RWPE2 (cell line): ENCODE measurements around the gene NUMB.

ENCODE experiments used
- ATAC-seq: fragments of 200-7000 bp; cut with Tn5 transposase; 3 replicates; pipeline ENCODE4 v1.9.1; 2021; ENCODE audit warnings: low read depth
- DNase-seq: peaks from one replicate; pipeline ENCODE4 v3.0.0-alpha.2; 2020; ENCODE audit warnings: low spot score
- H3K27ac ChIP-seq: fragments of 450-650 bp; 2 replicates; pipeline ENCODE4 v1.5.1; 2017; ENCODE audit warnings: mild to moderate bottlenecking; ENCODE audit not compliant: poor library complexity, severe bottlenecking
- H3K27me3 ChIP-seq: fragments of 250-450 bp; sonication (Bioruptor Pico); 2 replicates; pipeline ENCODE4 v1.5.1; 2021; ENCODE audit warnings: mild to moderate bottlenecking, moderate library complexity; ENCODE audit not compliant: insufficient read depth, poor library complexity, severe bottlenecking
- H3K36me3 ChIP-seq: fragments of 250-450 bp; sonication (Bioruptor Pico); 2 replicates; pipeline ENCODE4 v1.5.1; 2020; ENCODE audit warnings: low read depth, mild to moderate bottlenecking, moderate library complexity
- H3K4me1 ChIP-seq: fragments of 250-450 bp; sonication (Bioruptor Pico); 2 replicates; pipeline ENCODE4 v1.5.1; 2021; ENCODE audit warnings: mild to moderate bottlenecking, moderate library complexity; ENCODE audit not compliant: insufficient read depth, poor library complexity, severe bottlenecking
- H3K4me3 ChIP-seq: fragments of 250-450 bp; sonication (Bioruptor Pico); 2 replicates; pipeline ENCODE4 v1.5.1; 2021; ENCODE audit warnings: mild to moderate bottlenecking, moderate library complexity; ENCODE audit not compliant: severe bottlenecking
- H3K9me3 ChIP-seq: fragments of 250-450 bp; sonication (Bioruptor Pico); 2 replicates; pipeline ENCODE4 v1.5.1; 2021; ENCODE audit warnings: mild to moderate bottlenecking, moderate library complexity; ENCODE audit not compliant: severe bottlenecking
- TF ChIP-seq, protein P1 (sequence below): fragments of 450-650 bp; IDR thresholded peaks from one replicate; pipeline ENCODE4 v1.5.1; 2017; ENCODE audit warnings: mild to moderate bottlenecking, moderate library complexity; ENCODE audit not compliant: poor library complexity, severe bottlenecking

The NUMB gene

GRCh38 chr14:73333031-73333430 is 125.3 kb downstream of the NUMB start:
- TF ChIP-seq, protein P1, sequence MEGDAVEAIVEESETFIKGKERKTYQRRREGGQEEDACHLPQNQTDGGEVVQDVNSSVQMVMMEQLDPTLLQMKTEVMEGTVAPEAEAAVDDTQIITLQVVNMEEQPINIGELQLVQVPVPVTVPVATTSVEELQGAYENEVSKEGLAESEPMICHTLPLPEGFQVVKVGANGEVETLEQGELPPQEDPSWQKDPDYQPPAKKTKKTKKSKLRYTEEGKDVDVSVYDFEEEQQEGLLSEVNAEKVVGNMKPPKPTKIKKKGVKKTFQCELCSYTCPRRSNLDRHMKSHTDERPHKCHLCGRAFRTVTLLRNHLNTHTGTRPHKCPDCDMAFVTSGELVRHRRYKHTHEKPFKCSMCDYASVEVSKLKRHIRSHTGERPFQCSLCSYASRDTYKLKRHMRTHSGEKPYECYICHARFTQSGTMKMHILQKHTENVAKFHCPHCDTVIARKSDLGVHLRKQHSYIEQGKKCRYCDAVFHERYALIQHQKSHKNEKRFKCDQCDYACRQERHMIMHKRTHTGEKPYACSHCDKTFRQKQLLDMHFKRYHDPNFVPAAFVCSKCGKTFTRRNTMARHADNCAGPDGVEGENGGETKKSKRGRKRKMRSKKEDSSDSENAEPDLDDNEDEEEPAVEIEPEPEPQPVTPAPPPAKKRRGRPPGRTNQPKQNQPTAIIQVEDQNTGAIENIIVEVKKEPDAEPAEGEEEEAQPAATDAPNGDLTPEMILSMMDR: no peak

DNA sequence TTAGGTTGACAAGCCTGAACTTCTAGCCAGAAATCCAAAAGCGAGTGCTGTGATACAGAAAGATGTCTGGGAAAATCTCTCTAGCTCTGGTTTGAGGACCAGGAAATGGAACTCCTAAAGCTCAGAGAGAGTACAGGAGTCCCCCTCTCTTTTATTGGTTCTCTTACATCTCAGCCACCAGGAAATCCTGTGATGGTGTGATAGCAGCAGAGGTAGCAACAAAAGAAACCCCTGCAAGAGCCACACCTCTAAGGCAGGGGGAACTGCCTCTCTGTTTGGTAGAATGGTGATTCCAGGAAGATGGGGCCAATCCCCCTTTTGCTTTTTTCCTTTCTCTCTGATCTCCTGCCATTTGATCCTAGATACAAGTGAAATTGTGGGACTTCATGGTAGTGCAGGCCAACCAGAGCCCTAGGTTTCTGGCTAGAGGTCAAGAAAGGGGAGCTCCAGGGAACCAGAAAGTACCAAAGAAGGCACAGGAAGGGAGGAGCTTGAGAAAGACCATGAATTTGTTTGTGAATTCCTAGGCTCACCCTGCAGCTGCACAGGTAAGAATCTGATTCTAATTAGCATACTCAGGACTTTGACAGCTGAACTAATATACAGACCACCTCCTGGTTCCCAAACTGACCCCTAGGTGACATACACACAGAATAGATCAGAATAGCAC is 132.6 kb downstream of the NUMB start:
- DNase-seq: no peak
- Histone ChIP-seq H3K4me1 (no peaks in the 10 kb centered on the region), H3K27ac (no peak overlapping the region), H3K36me3 (peaks cover 11% of the 10 kb centered on the region; the same call in 1 of the 2 replicates), H3K4me3 (no peak overlapping the region), H3K9me3 (no peaks in the 10 kb centered on the region), H3K27me3 (no peaks in the 10 kb centered on the region)
- TF ChIP-seq, protein P1: no peak
- ATAC-seq: no peak

More at GRCh38 chr14:73333031-73333430, 125.3 kb downstream of the NUMB start:
- H3K4me1 ChIP-seq: no peaks in the 10 kb centered on the region
- no peak for ATAC-seq
- no peaks in the 10 kb centered on the region for H3K9me3 ChIP-seq
- no peak overlapping the region for H3K4me3 ChIP-seq
- H3K27me3 ChIP-seq: no peaks in the 10 kb centered on the region
- H3K27ac ChIP-seq: no peak overlapping the region
- DNase-seq: no peak
- no peaks in the 10 kb centered on the region for H3K36me3 ChIP-seq

- no peaks in the 10 kb centered on the region for H3K9me3 ChIP-seq
Observed at GRCh38 chr14:73325063-73325462, 133.3 kb downstream of the NUMB start.

DNA sequence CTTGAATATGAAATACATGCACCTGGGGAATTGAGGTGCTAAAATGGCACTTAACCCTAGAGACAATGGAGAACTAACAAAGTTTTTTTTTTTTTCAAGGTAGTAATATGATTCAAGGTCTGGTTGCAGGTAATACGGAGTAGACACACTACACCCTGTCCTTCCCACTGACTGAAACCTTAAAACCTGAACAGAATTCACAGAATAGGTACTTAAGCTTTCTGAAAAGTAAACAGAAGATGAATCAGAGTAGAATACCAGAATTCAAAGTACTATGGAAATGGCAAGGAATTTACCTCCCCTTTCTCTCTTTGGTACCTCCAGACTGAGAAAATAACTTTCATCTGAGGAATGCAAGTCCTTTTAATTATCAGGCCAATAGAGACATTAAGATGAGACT is 133.8 kb downstream of the NUMB start:
- DNase-seq (no peak), ATAC-seq (peak; percentile 46; the same call in 2 of the 3 replicates)
- Histone ChIP-seq H3K36me3 (peaks cover 11% of the 10 kb centered on the region; the same call in 1 of the 2 replicates), H3K27ac (no peak overlapping the region), H3K9me3 (no peaks in the 10 kb centered on the region), H3K27me3 (no peaks in the 10 kb centered on the region), H3K4me3 (no peak overlapping the region), H3K4me1 (no peaks in the 10 kb centered on the region)
- TF ChIP-seq, protein P1: no peak

More at GRCh38 chr14:73325063-73325462, 133.3 kb downstream of the NUMB start:
- DNase-seq (no peak), ATAC-seq (no peak)
- Histone ChIP-seq H3K27me3 (no peaks in the 10 kb centered on the region), H3K4me1 (no peaks in the 10 kb centered on the region), H3K27ac (no peak overlapping the region), H3K36me3 (peaks cover 11% of the 10 kb centered on the region; the same call in 1 of the 2 replicates), H3K4me3 (no peak overlapping the region)
- TF ChIP-seq, protein P1: no peak

DNA sequence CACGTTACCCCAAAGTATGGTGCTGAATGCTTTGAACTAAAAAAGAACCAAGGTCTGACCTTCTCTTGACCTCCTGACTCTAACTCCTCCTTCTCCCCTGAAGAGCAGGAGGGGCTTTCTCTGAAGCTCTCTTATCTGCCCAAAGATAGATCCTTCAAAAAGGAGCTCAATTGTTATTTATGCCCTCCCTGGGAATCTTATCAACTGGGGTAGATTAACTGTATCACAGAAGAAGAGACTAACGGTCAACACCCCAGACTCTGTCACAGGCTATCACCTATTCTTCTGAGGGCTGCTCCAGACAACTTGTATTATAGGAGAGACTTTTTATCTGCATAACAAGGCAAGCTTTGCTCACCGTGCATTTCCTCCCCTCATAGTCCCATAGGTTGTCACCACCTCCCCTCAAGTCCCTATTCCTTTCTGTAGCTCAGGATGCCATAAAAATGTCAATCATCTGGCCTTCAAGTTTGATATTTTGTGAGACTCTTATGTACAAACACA is 134.4 kb downstream of the NUMB start:
- DNase-seq (no peak), ATAC-seq (no peak)
- TF ChIP-seq, protein P1: no peak
- no peak overlapping the region for H3K4me3 ChIP-seq
- H3K36me3 ChIP-seq: peaks cover 11% of the 10 kb centered on the region; the same call in 1 of the 2 replicates
- H3K9me3 ChIP-seq: no peaks in the 10 kb centered on the region
- no peaks in the 10 kb centered on the region for H3K27me3 ChIP-seq
- no peak overlapping the region for H3K27ac ChIP-seq
- no peaks in the 10 kb centered on the region for H3K4me1 ChIP-seq
